HT1080 (cell line): ENCODE results near the gene RNASE8. TPM values are rescaled to one million over a fixed set of nuclear protein-coding genes. Genes with fewer than 3 reads are reported as not detected.
A peak's percentile ranks its signal among the peaks of the same experiment; 100 is the strongest.

Experiments
- DNase-seq: peaks from one replicate; pipeline ENCODE4 v3.0.0-alpha.2; 2015; ENCODE audit warnings: low read depth
- total RNA-seq: library from RNA; depleted of rRNA; stranded (reverse); fragments of >200 nt; shearing (Covaris generic); gene quantifications from 2 replicates; pipeline ENCODE4 v1.2.3, GENCODE V29; 2014

Gene RNASE8
- total RNA-seq, 1 experiment from 2014 or later: not detected

- no peak for DNase-seq
Measured at GRCh38 chr14:21090940-21091663, 33.5 kb downstream of the RNASE8 start.

GRCh38 chr14:21091821-21092272 lies 34.2 kb downstream of the RNASE8 start:
- no peak for DNase-seq

GRCh38 chr14:21092273-21093011 lies 34.8 kb downstream of the RNASE8 start:
- peak; percentile 61 for DNase-seq

GRCh38 chr14:21093018-21093417 lies 35.4 kb downstream of the RNASE8 start:
- DNase-seq: no peak

- DNase-seq: no peak
Measured at GRCh38 chr14:21093769-21094681, 36.4 kb downstream of the RNASE8 start.

GRCh38 chr14:21095430-21096205 lies 38.0 kb downstream of the RNASE8 start:
- DNase-seq: no peak

GRCh38 chr14:21096438-21096837 lies 38.8 kb downstream of the RNASE8 start:
- no peak for DNase-seq

- DNase-seq: no peak
Measured at GRCh38 chr14:21096978-21097635, 39.5 kb downstream of the RNASE8 start.

- no peak for DNase-seq
Measured at GRCh38 chr14:21097636-21098075, 40.0 kb downstream of the RNASE8 start.

GRCh38 chr14:21098076-21098891 lies 40.7 kb downstream of the RNASE8 start, which contains the start of gene ZNF219:
Gene ZNF219, minus strand, starts transcription at chr14:21098655. Its CDS starts 5,064 bp downstream, at chr14:21093591.
- DNase-seq: peak; percentile 53

- DNase-seq: no peak
Measured at GRCh38 chr14:21098892-21099595, 41.4 kb downstream of the RNASE8 start.

- DNase-seq: no peak
Measured at GRCh38 chr14:21099596-21099985, 42.0 kb downstream of the RNASE8 start.

GRCh38 chr14:21100931-21101330 lies 43.3 kb downstream of the RNASE8 start, which contains the start of gene TMEM253:
Gene TMEM253, plus strand, starts transcription at chr14:21101066. Its CDS starts 278 bp downstream, at chr14:21101344.
- no peak for DNase-seq

GRCh38 chr14:21101802-21102413 lies 44.3 kb downstream of the RNASE8 start:
- no peak for DNase-seq

- no peak for DNase-seq
Measured at GRCh38 chr14:21102521-21103410, 45.1 kb downstream of the RNASE8 start.

GRCh38 chr14:21103411-21103709 lies 45.7 kb downstream of the RNASE8 start:
- DNase-seq: no peak
